Neural progenitor cell (in vitro differentiated cells): ENCODE measurements around the gene CEP170. TPM values are rescaled to one million over a fixed set of nuclear protein-coding genes. Genes with fewer than 3 reads are reported as not detected.

ENCODE experiments used
- DNase-seq: peaks from one replicate; pipeline ENCODE4 v3.0.0-alpha.2; 2016; ENCODE audit warnings: low spot score
- H2AFZ ChIP-seq: fragments of 200-600 bp; sonication (generic); replicated peaks from 2 replicates; pipeline ENCODE4 v1.6.1; 2016; ENCODE audit warnings: antibody characterized with exemption
- H3F3A ChIP-seq: fragments of 200-600 bp; sonication (generic); 2 replicates; pipeline ENCODE4 v1.6.1; 2016; ENCODE audit warnings: antibody characterized with exemption, low read depth
- H3K27ac ChIP-seq: fragments of 200-600 bp; sonication (generic); 2 replicates; pipeline ENCODE4 v1.5.1; 2016; ENCODE audit warnings: mild to moderate bottlenecking
- H3K27me3 ChIP-seq: fragments of 200-600 bp; sonication (generic); 2 replicates; pipeline ENCODE4 v1.6.1; 2016; ENCODE audit warnings: mild to moderate bottlenecking, moderate library complexity
- H3K36me3 ChIP-seq: fragments of 200-600 bp; sonication (generic); 2 replicates; pipeline ENCODE4 v1.5.1; 2016
- H3K4me1 ChIP-seq: fragments of 200-600 bp; sonication (generic); 2 replicates; pipeline ENCODE4 v1.6.1; 2016; ENCODE audit warnings: mixed run types
- H3K4me2 ChIP-seq: fragments of 200-600 bp; sonication (generic); 2 replicates; pipeline ENCODE4 v1.6.1; 2016
- H3K4me3 ChIP-seq: fragments of 200-600 bp; sonication (generic); 2 replicates; pipeline ENCODE4 v1.5.1; 2016
- H3K79me2 ChIP-seq: fragments of 200-600 bp; sonication (generic); 2 replicates; pipeline ENCODE4 v1.6.1; 2016; ENCODE audit warnings: low read depth
- H3K9ac ChIP-seq: fragments of 200-600 bp; sonication (generic); 2 replicates; pipeline ENCODE4 v1.6.1; 2016
- H3K9me3 ChIP-seq: fragments of 200-600 bp; sonication (generic); 2 replicates; pipeline ENCODE4 v1.5.1; 2016; ENCODE audit warnings: low read depth
- H4K20me1 ChIP-seq: fragments of 200-600 bp; sonication (generic); 2 replicates; pipeline ENCODE4 v1.6.1; 2016; ENCODE audit warnings: low read depth
- H3K27ac Mint-ChIP-seq: 3 replicates; pipeline ENCODE4 v1.8.0; 2021; ENCODE audit warnings: mixed read lengths
- H3K27me3 Mint-ChIP-seq: 2 replicates; pipeline ENCODE4 v1.8.0; 2022; ENCODE audit warnings: low read depth, mild to moderate bottlenecking, inconsistent platforms, moderate library complexity, mixed read lengths; ENCODE audit not compliant: insufficient read depth
- H3K36me3 Mint-ChIP-seq: 3 replicates; pipeline ENCODE4 v1.8.0; 2021; ENCODE audit warnings: mixed read lengths
- H3K4me1 Mint-ChIP-seq: 3 replicates; pipeline ENCODE4 v1.8.0; 2021; ENCODE audit warnings: mixed read lengths
- H3K4me3 Mint-ChIP-seq: 3 replicates; pipeline ENCODE4 v1.8.0; 2021; ENCODE audit warnings: mild to moderate bottlenecking, moderate library complexity, mixed read lengths
- H3K9me3 Mint-ChIP-seq: 3 replicates; pipeline ENCODE4 v1.8.0; 2020; ENCODE audit warnings: mixed read lengths
- EZH2 ChIP-seq: fragments of 200-600 bp; sonication (generic); IDR thresholded peaks from 2 replicates; pipeline ENCODE4 v1.6.1; 2017; ENCODE audit warnings: antibody characterized with exemption, mild to moderate bottlenecking, moderate library complexity
- EZH2phosphoT487 ChIP-seq: fragments of 200-600 bp; sonication (generic); IDR thresholded peaks from 2 replicates; pipeline ENCODE4 v1.6.1; 2017; ENCODE audit warnings: antibody characterized with exemption
- total RNA-seq: library from RNA; depleted of rRNA; stranded (reverse); fragments of >200 nt; gene quantifications from 2 replicates; pipeline ENCODE4 v1.2.3, GENCODE V29; 2015; ENCODE audit warnings: low replicate concordance
- TF ChIP-seq, protein P1 (sequence below): fragments of 200-600 bp; sonication (generic); IDR thresholded peaks from 2 replicates; pipeline ENCODE4 v1.5.1; 2017; ENCODE audit warnings: antibody characterized with exemption, mild to moderate bottlenecking

The CEP170 gene
- 103 and 126 TPM in 2 replicates for total RNA-seq

DNA sequence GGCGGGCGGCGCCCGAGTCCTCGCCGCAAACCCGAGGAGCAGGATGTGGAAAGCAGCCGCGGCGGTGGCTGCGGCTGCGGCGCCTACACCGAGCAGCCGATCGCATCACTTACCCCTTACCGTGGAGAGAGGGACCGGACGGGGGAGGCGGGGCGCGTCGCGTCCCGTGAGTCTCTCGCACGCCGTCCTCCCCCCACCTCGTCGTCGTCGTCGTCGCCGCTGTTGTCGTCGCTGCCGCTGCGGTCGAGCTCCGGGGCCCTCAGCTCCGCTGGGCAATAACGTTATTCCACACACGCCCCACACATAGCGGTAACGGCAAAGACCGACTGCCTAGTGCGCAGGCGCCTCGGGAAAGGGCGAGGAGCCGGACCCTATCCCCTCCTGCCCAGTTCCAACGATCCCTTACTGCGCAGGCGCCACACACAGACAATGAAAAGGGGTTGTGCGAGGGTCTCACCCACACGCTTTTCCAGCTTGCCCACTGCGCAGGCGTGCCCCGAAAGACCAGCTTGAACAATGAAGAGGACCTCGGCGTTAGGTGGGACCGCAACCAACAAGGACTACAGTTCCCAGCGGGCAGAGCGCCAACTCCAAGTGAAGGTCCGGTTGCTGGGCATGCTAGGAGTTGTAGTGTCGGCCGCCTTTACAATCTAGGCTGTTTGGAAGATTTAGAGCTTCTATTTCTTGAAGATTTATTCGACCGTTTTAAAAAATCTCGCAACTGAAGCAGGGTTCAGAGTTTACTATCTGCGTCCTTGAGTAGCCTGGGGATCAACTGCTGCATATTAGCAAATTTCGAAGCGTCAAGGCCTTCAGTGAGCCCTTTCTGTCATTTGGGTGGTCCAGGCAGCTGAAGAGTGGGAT, at the start of gene CEP170:
CEP170 (minus strand) TSS at position 355 of the 864 bp plus-strand sequence. CDS start 30,001 bp downstream, outside the sequence.
- peak within 1 kb of the TSS; percentile 87 for H3K27ac ChIP-seq
- peak; percentile 99 for DNase-seq
- Mint-ChIP-seq H3K27ac (peak within 1 kb of the TSS; percentile 99), H3K9me3 (peaks cover 17% of the 10 kb centered on the region), H3K36me3 (peaks cover 18% of the 10 kb centered on the region), H3K27me3 (peaks cover 2% of the 10 kb centered on the region), H3K4me1 (peaks cover 10% of the 10 kb centered on the region), H3K4me3 (peak within 1 kb of the TSS; percentile 100)
- peak within 1 kb of the TSS; percentile 97 for H3K4me2 ChIP-seq
- H3K9me3 ChIP-seq: no peaks in the 10 kb centered on the region
- H3K27me3 ChIP-seq: no peaks in the 10 kb centered on the region
- peaks cover 23% of the 10 kb centered on the region for H3K4me1 ChIP-seq
- TF ChIP-seq, protein P1, sequence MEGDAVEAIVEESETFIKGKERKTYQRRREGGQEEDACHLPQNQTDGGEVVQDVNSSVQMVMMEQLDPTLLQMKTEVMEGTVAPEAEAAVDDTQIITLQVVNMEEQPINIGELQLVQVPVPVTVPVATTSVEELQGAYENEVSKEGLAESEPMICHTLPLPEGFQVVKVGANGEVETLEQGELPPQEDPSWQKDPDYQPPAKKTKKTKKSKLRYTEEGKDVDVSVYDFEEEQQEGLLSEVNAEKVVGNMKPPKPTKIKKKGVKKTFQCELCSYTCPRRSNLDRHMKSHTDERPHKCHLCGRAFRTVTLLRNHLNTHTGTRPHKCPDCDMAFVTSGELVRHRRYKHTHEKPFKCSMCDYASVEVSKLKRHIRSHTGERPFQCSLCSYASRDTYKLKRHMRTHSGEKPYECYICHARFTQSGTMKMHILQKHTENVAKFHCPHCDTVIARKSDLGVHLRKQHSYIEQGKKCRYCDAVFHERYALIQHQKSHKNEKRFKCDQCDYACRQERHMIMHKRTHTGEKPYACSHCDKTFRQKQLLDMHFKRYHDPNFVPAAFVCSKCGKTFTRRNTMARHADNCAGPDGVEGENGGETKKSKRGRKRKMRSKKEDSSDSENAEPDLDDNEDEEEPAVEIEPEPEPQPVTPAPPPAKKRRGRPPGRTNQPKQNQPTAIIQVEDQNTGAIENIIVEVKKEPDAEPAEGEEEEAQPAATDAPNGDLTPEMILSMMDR: no peak
- no peak for TF ChIP-seq EZH2phosphoT487
- no peak for TF ChIP-seq EZH2
- peak within 1 kb of the TSS; percentile 92 for H2AFZ ChIP-seq
- H3K36me3 ChIP-seq: no peaks in the 10 kb centered on the region
- H3K79me2 ChIP-seq: peaks cover 63% of the 10 kb centered on the region
- peaks cover 15% of the 10 kb centered on the region for H3F3A ChIP-seq
- peak within 1 kb of the TSS; percentile 64 for H3K4me3 ChIP-seq
- H4K20me1 ChIP-seq: peaks cover 40% of the 10 kb centered on the region
- peak within 1 kb of the TSS; percentile 57 for H3K9ac ChIP-seq

DNA sequence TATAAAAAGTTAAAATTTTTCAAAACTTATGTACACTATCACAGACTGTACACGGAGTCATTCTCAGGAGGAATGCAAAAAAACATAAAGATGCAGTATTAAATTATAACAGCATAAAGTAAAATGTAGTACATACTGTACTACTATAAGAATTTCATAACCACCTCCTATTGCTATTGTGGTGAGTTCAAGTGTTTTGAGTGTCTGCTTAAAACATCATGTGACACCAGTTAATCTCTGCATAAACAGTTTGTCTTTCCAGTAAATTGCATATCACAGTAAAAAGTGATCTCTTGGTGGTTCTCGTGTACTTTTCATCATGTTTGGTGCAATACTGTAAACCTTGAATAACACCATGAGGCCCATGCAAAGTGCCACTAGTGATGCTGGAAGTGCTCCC, 46.0 kb upstream of the CEP170 start:
- Mint-ChIP-seq H3K27me3 (peaks cover 2% of the 10 kb centered on the region), H3K9me3 (peaks cover 23% of the 10 kb centered on the region)
- no peak for DNase-seq

DNA sequence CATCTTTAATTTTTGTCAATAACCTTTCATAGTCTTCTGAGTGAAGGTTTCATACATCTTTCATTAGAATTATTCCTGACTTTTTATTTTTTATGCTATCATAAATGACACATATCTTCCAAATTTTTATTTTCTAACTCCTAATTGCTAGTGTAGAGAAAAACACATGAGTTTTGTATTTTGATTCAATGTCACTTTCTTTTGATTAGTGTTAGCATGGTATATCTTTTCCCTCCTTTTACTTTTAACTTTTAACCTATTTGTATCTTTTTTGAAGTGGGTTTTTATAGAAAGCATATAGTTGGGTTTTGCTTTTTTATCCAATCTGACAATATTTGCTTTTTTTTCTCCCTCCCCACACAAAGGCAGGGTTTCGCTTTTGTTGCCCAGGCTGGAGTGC, 44.0 kb upstream of the CEP170 start:
- Mint-ChIP-seq H3K4me1 (no peaks in the 10 kb centered on the region), H3K27me3 (peaks cover 2% of the 10 kb centered on the region), H3K4me3 (no peak overlapping the region)

More for the DNA sequence above, 46.0 kb upstream of the CEP170 start:
- H3K4me3 ChIP-seq: no peak overlapping the region
- Mint-ChIP-seq H3K4me3 (no peak overlapping the region), H3K4me1 (no peaks in the 10 kb centered on the region), H3K27ac (no peak overlapping the region), H3K36me3 (peaks cover 17% of the 10 kb centered on the region)
- H3K9ac ChIP-seq: no peak overlapping the region
- no peaks in the 10 kb centered on the region for H3F3A ChIP-seq
- no peaks in the 10 kb centered on the region for H3K79me2 ChIP-seq
- no peaks in the 10 kb centered on the region for H3K27me3 ChIP-seq
- TF ChIP-seq EZH2phosphoT487: no peak
- TF ChIP-seq, protein P1: no peak
- TF ChIP-seq EZH2: no peak
- H4K20me1 ChIP-seq: no peaks in the 10 kb centered on the region
- H3K36me3 ChIP-seq: no peaks in the 10 kb centered on the region
- no peak overlapping the region for H3K27ac ChIP-seq
- H2AFZ ChIP-seq: no peak overlapping the region
- no peak overlapping the region for H3K4me2 ChIP-seq
- H3K9me3 ChIP-seq: peaks cover 4% of the 10 kb centered on the region
- H3K4me1 ChIP-seq: no peaks in the 10 kb centered on the region

More for the DNA sequence above, 44.0 kb upstream of the CEP170 start:
- Histone ChIP-seq H3K79me2 (no peaks in the 10 kb centered on the region), H2AFZ (no peak overlapping the region), H3K4me1 (peaks cover 3% of the 10 kb centered on the region), H3K36me3 (no peaks in the 10 kb centered on the region), H4K20me1 (no peaks in the 10 kb centered on the region), H3K9ac (no peak overlapping the region), H3K27me3 (no peaks in the 10 kb centered on the region), H3K4me3 (no peak overlapping the region), H3K9me3 (peaks cover 4% of the 10 kb centered on the region), H3K4me2 (no peak overlapping the region), H3F3A (no peaks in the 10 kb centered on the region), H3K27ac (no peak overlapping the region)
- H3K27ac Mint-ChIP-seq: no peak overlapping the region
- H3K36me3 Mint-ChIP-seq: peaks cover 23% of the 10 kb centered on the region
- TF ChIP-seq EZH2phosphoT487: no peak
- TF ChIP-seq EZH2: no peak
- TF ChIP-seq, protein P1: no peak
- peaks cover 30% of the 10 kb centered on the region for H3K9me3 Mint-ChIP-seq
- no peak for DNase-seq
